ENCODE data around the gene DNAH12.

Gene DNAH12

DNA sequence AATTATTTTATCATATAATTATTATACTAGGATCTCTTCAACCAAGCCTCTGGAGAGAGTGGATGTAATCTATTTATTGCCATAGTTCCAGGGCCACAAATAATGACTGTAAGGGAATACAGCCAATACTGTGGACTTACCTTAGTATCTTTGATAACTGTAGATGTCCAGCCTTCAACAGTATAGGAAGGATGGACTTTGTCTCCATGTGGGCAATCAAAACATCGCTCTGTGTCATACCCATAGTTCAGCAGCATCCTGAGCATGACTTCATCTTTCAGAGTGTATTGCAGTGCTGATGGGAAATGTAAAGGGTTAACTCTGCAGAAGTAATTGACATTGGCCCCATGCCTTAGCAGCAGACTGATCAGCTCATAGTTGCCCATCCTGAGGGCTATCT is 265.9 kb downstream of the DNAH12 start:
- H3K27me3 ChIP-seq (ENCODE audit: insufficient read depth, insufficient read length) = no peaks in the 10 kb centered on the region
- H3K4me3 ChIP-seq (ENCODE audit: insufficient read length, low read depth) = no peak overlapping the region
- no peak overlapping the region for H3K9ac ChIP-seq (ENCODE audit: insufficient read length, low read depth)
- TF ChIP-seq YY1 (IDR thresholded peaks at IDR 0.05; ENCODE audit: insufficient read depth, insufficient read length) (no peak), SUZ12 (IDR thresholded peaks at IDR 0.05; ENCODE audit: extremely low read depth, insufficient read depth, insufficient read length) (no peak), ZNF274 (IDR thresholded peaks at IDR 0.05; ENCODE audit: low read depth, low read length) (no peak)
- H3K9me3 ChIP-seq (ENCODE audit: insufficient read depth, low read length) = peaks cover 25% of the 10 kb centered on the region; the same call in 1 of the 2 replicates
- peaks cover 5% of the 10 kb centered on the region for H3K36me3 ChIP-seq (ENCODE audit: insufficient read depth, insufficient read length, low read length)
- no peak for DNase-seq (ENCODE audit: low read depth, low spot score)
- no peaks in the 10 kb centered on the region for H3K4me1 ChIP-seq (ENCODE audit: insufficient read depth, insufficient read length)

GRCh38 chr3:57275393-57275792 is 268.8 kb downstream of the DNAH12 start:
- H3K9me3 ChIP-seq (ENCODE audit: insufficient read depth, low read length) = peaks cover 24% of the 10 kb centered on the region; the same call in 1 of the 2 replicates
- H3K9ac ChIP-seq (ENCODE audit: insufficient read length, low read depth) = no peak overlapping the region
- DNase-seq (ENCODE audit: low read depth, low spot score) = no peak
- H3K36me3 ChIP-seq (ENCODE audit: insufficient read depth, insufficient read length, low read length) = peaks cover 9% of the 10 kb centered on the region
- H3K4me3 ChIP-seq (ENCODE audit: insufficient read length, low read depth) = no peak overlapping the region
- no peak for TF ChIP-seq YY1 (IDR thresholded peaks at IDR 0.05; ENCODE audit: insufficient read depth, insufficient read length)
- no peak for TF ChIP-seq SUZ12 (IDR thresholded peaks at IDR 0.05; ENCODE audit: extremely low read depth, insufficient read depth, insufficient read length)
- no peak for TF ChIP-seq ZNF274 (IDR thresholded peaks at IDR 0.05; ENCODE audit: low read depth, low read length)
- no peaks in the 10 kb centered on the region for H3K4me1 ChIP-seq (ENCODE audit: insufficient read depth, insufficient read length)
- H3K27me3 ChIP-seq (ENCODE audit: insufficient read depth, insufficient read length) = no peaks in the 10 kb centered on the region

GRCh38 chr3:57274845-57275244 is 269.3 kb downstream of the DNAH12 start:
- Histone ChIP-seq H3K36me3 (ENCODE audit: insufficient read depth, insufficient read length, low read length) (peaks cover 11% of the 10 kb centered on the region), H3K4me1 (ENCODE audit: insufficient read depth, insufficient read length) (no peaks in the 10 kb centered on the region), H3K4me3 (ENCODE audit: insufficient read length, low read depth) (no peak overlapping the region), H3K27me3 (ENCODE audit: insufficient read depth, insufficient read length) (no peaks in the 10 kb centered on the region), H3K9me3 (ENCODE audit: insufficient read depth, low read length) (peaks cover 18% of the 10 kb centered on the region; the same call in 1 of the 2 replicates), H3K9ac (ENCODE audit: insufficient read length, low read depth) (no peak overlapping the region)
- DNase-seq (ENCODE audit: low read depth, low spot score) = no peak
- no peak for TF ChIP-seq YY1 (IDR thresholded peaks at IDR 0.05; ENCODE audit: insufficient read depth, insufficient read length)
- no peak for TF ChIP-seq SUZ12 (IDR thresholded peaks at IDR 0.05; ENCODE audit: extremely low read depth, insufficient read depth, insufficient read length)
- no peak for TF ChIP-seq ZNF274 (IDR thresholded peaks at IDR 0.05; ENCODE audit: low read depth, low read length)

DNA sequence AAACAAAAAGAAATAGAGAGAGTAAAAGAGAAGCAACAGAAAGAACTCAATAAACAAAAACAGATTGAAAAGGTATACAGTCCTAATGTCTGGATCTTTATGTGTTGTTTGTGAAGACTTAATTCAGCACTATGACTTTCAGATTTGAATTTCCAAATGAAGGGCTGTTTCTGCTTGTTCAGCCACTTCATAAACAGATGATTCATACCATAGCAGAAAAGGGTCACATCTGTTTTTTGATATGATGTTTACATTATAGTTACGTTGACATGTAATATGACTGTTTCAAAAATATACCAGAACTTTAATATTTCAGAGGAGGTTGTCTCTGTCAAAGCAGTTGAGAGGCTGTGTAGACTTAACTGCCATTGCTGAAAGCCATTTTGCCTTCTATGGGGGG is 275.7 kb downstream of the DNAH12 start:
- Histone ChIP-seq H3K4me1 (ENCODE audit: insufficient read depth, insufficient read length) (no peaks in the 10 kb centered on the region), H3K9me3 (ENCODE audit: insufficient read depth, low read length) (no peaks in the 10 kb centered on the region), H3K36me3 (ENCODE audit: insufficient read depth, insufficient read length, low read length) (peaks cover 32% of the 10 kb centered on the region), H3K4me3 (ENCODE audit: insufficient read length, low read depth) (no peak overlapping the region), H3K27me3 (ENCODE audit: insufficient read depth, insufficient read length) (no peaks in the 10 kb centered on the region), H3K9ac (ENCODE audit: insufficient read length, low read depth) (no peak overlapping the region)
- no peak for DNase-seq (ENCODE audit: low read depth, low spot score)
- TF ChIP-seq ZNF274 (IDR thresholded peaks at IDR 0.05; ENCODE audit: low read depth, low read length) = no peak
- no peak for TF ChIP-seq SUZ12 (IDR thresholded peaks at IDR 0.05; ENCODE audit: extremely low read depth, insufficient read depth, insufficient read length)
- no peak for TF ChIP-seq YY1 (IDR thresholded peaks at IDR 0.05; ENCODE audit: insufficient read depth, insufficient read length)

DNA sequence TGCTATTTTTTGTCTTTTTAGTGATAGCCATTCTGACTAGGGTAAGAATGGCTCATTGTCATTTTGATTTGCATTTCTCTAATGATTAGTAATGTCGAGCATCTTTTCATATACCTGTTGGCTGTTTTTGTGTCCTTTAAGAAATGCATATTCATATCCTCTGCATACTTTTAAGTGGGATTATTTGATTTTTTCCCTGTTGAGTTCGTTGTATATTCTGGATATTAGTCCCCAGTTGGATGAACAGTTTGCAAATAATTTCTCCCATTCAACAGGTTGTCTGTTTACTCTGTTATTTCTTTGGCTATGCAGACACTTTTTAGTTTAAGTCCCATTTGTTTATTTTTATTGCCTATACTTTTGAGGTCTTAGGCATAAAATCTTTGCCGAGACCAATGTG is 282.2 kb downstream of the DNAH12 start:
- no peak for TF ChIP-seq YY1 (IDR thresholded peaks at IDR 0.05; ENCODE audit: insufficient read depth, insufficient read length)
- no peak for TF ChIP-seq SUZ12 (IDR thresholded peaks at IDR 0.05; ENCODE audit: extremely low read depth, insufficient read depth, insufficient read length)
- TF ChIP-seq ZNF274 (IDR thresholded peaks at IDR 0.05; ENCODE audit: low read depth, low read length) = no peak
- no peaks in the 10 kb centered on the region for H3K9me3 ChIP-seq (ENCODE audit: insufficient read depth, low read length)
- H3K9ac ChIP-seq (ENCODE audit: insufficient read length, low read depth) = no peak overlapping the region
- DNase-seq (ENCODE audit: low read depth, low spot score) = no peak
- H3K4me3 ChIP-seq (ENCODE audit: insufficient read length, low read depth) = no peak overlapping the region
- no peaks in the 10 kb centered on the region for H3K27me3 ChIP-seq (ENCODE audit: insufficient read depth, insufficient read length)
- H3K36me3 ChIP-seq (ENCODE audit: insufficient read depth, insufficient read length, low read length) = peaks cover 37% of the 10 kb centered on the region
- no peaks in the 10 kb centered on the region for H3K4me1 ChIP-seq (ENCODE audit: insufficient read depth, insufficient read length)

DNA sequence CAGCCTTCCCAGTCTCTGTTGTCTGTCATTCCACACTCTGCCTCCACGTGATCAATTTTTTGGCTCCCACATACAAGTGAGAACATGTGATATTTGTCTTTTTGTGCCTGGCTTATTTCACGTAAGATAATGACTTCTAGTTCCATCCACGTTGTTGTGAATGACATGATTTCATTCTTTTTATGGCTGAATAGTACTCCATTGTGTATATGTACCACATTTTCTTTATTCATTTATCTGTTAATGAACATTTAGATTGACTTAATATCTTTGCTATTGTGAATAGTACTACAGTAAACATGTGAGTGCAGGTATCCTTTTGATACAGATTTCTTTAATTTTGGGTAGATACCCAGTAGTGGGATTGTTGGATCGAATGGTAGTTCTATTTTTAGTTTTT is 283.0 kb downstream of the DNAH12 start:
- no peak for TF ChIP-seq SUZ12 (IDR thresholded peaks at IDR 0.05; ENCODE audit: extremely low read depth, insufficient read depth, insufficient read length)
- no peak for TF ChIP-seq YY1 (IDR thresholded peaks at IDR 0.05; ENCODE audit: insufficient read depth, insufficient read length)
- TF ChIP-seq ZNF274 (IDR thresholded peaks at IDR 0.05; ENCODE audit: low read depth, low read length) = no peak
- H3K36me3 ChIP-seq (ENCODE audit: insufficient read depth, insufficient read length, low read length) = peaks cover 38% of the 10 kb centered on the region
- no peak overlapping the region for H3K4me3 ChIP-seq (ENCODE audit: insufficient read length, low read depth)
- no peak for DNase-seq (ENCODE audit: low read depth, low spot score)
- H3K9ac ChIP-seq (ENCODE audit: insufficient read length, low read depth) = no peak overlapping the region
- no peaks in the 10 kb centered on the region for H3K9me3 ChIP-seq (ENCODE audit: insufficient read depth, low read length)
- no peaks in the 10 kb centered on the region for H3K27me3 ChIP-seq (ENCODE audit: insufficient read depth, insufficient read length)
- no peaks in the 10 kb centered on the region for H3K4me1 ChIP-seq (ENCODE audit: insufficient read depth, insufficient read length)

GRCh38 chr3:57257678-57258077 is 286.5 kb downstream of the DNAH12 start:
- Histone ChIP-seq H3K4me1 (ENCODE audit: insufficient read depth, insufficient read length) (no peaks in the 10 kb centered on the region), H3K36me3 (ENCODE audit: insufficient read depth, insufficient read length, low read length) (peaks cover 34% of the 10 kb centered on the region), H3K9me3 (ENCODE audit: insufficient read depth, low read length) (no peaks in the 10 kb centered on the region), H3K9ac (ENCODE audit: insufficient read length, low read depth) (no peak overlapping the region), H3K4me3 (ENCODE audit: insufficient read length, low read depth) (no peak overlapping the region), H3K27me3 (ENCODE audit: insufficient read depth, insufficient read length) (no peaks in the 10 kb centered on the region)
- no peak for DNase-seq (ENCODE audit: low read depth, low spot score)
- TF ChIP-seq YY1 (IDR thresholded peaks at IDR 0.05; ENCODE audit: insufficient read depth, insufficient read length) = no peak

GRCh38 chr3:57256844-57257243 is 287.3 kb downstream of the DNAH12 start:
- no peak for TF ChIP-seq SUZ12 (IDR thresholded peaks at IDR 0.05; ENCODE audit: extremely low read depth, insufficient read depth, insufficient read length)
- no peak for TF ChIP-seq ZNF274 (IDR thresholded peaks at IDR 0.05; ENCODE audit: low read depth, low read length)
- TF ChIP-seq YY1 (IDR thresholded peaks at IDR 0.05; ENCODE audit: insufficient read depth, insufficient read length) = no peak
- DNase-seq (ENCODE audit: low read depth, low spot score) = no peak
- H3K36me3 ChIP-seq (ENCODE audit: insufficient read depth, insufficient read length, low read length) = peaks cover 39% of the 10 kb centered on the region

More at GRCh38 chr3:57256844-57257243, 287.3 kb downstream of the DNAH12 start:
- Histone ChIP-seq H3K9ac (ENCODE audit: insufficient read length, low read depth) (no peak overlapping the region), H3K9me3 (ENCODE audit: insufficient read depth, low read length) (no peaks in the 10 kb centered on the region), H3K4me3 (ENCODE audit: insufficient read length, low read depth) (no peak overlapping the region), H3K4me1 (ENCODE audit: insufficient read depth, insufficient read length) (no peaks in the 10 kb centered on the region), H3K27me3 (ENCODE audit: insufficient read depth, insufficient read length) (no peaks in the 10 kb centered on the region)
